Pons (tissue), 1 donor: ENCODE measurements around the gene SMG7.
"Not testable (repeated sequence)": the region's sequence is repeated elsewhere in the genome, so short reads cannot be mapped to it uniquely, and the experiment has no call there.

Experiments used
- DNase-seq: peaks from one replicate; pipeline ENCODE4 v3.0.0-alpha.2; 2016; ENCODE audit warnings: low spot score

The SMG7 gene, protein sequence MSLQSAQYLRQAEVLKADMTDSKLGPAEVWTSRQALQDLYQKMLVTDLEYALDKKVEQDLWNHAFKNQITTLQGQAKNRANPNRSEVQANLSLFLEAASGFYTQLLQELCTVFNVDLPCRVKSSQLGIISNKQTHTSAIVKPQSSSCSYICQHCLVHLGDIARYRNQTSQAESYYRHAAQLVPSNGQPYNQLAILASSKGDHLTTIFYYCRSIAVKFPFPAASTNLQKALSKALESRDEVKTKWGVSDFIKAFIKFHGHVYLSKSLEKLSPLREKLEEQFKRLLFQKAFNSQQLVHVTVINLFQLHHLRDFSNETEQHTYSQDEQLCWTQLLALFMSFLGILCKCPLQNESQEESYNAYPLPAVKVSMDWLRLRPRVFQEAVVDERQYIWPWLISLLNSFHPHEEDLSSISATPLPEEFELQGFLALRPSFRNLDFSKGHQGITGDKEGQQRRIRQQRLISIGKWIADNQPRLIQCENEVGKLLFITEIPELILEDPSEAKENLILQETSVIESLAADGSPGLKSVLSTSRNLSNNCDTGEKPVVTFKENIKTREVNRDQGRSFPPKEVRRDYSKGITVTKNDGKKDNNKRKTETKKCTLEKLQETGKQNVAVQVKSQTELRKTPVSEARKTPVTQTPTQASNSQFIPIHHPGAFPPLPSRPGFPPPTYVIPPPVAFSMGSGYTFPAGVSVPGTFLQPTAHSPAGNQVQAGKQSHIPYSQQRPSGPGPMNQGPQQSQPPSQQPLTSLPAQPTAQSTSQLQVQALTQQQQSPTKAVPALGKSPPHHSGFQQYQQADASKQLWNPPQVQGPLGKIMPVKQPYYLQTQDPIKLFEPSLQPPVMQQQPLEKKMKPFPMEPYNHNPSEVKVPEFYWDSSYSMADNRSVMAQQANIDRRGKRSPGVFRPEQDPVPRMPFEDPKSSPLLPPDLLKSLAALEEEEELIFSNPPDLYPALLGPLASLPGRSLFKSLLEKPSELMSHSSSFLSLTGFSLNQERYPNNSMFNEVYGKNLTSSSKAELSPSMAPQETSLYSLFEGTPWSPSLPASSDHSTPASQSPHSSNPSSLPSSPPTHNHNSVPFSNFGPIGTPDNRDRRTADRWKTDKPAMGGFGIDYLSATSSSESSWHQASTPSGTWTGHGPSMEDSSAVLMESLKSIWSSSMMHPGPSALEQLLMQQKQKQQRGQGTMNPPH

DNA sequence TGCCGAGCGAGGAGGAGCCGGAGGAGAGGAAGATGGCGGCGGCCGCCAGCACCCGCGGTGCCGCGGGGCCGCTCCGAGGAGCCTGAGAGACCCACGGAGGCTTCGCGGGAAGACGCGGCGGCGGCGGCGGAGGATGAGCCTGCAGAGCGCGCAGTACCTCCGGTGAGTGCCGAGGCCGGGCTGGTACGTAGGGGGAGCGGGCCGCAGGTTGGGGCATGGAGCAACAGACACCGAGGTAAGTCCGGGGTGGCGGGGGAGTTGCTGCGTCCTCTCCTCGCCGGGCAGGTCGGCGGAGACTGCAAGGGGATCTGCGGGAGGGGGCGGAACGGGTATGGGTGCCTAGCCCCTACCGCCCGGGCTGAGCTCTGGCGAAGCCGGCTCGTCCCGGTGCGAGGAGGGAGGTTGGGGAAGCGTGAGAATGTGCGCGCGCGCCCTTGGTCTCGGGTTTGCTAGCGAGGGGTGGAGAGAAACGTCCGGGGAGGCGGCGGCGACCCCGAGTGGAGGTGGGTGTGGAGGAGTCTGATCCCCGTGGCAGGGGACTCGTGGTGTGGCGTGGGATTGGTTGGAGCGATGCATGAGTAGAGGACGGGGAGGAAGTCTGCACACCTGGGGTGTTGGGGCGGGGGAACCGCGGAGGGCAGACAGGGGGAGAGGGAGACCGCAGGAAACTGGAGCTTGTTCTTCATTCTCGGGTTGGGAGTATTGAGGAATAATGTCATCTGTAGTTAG is at the start of gene SMG7:
Gene SMG7 (plus strand): TSS at position 12 of the 729 bp plus-strand sequence. CDS start 122 bp downstream, at position 134.
- peak; percentile 30 for DNase-seq

DNA sequence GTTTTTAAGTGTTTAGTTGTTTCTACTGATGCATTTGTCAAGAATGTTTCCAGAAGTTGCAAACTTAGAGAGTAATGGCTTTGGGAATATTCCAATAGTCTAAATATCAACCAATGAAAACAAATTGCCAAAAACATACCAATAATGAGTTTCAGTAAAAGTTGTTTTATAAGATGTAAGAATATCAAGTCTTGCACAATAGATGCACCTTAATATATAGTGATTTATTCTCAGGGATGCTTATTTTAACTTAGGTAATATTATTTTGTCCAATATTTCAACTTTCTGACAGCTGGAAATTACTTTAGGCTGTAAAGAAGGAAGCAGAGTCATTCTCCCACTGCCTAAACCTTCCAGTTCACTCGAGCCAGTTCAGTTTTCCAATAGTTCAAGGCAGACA is 48.8 kb upstream of the SMG7 start:
- no peak for DNase-seq

DNA sequence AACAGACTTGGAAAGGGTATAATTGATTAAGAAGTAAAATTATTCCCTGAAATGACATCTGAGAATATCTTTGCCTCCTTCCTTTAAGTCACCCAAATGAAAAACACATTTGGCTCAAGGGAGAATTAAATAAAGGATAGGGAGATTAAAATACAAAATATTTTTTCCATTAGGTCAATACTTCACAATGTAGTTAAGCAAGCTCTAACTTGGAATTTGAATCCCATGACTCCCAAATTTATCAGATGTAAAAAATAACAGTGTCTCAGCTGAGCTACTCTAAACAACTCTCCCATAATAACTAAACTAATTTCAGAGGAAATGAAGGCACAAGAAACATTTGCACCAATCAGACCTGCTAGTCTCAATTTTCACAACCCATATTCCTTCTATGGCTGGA is 47.6 kb upstream of the SMG7 start:
- DNase-seq, result no peak

DNA sequence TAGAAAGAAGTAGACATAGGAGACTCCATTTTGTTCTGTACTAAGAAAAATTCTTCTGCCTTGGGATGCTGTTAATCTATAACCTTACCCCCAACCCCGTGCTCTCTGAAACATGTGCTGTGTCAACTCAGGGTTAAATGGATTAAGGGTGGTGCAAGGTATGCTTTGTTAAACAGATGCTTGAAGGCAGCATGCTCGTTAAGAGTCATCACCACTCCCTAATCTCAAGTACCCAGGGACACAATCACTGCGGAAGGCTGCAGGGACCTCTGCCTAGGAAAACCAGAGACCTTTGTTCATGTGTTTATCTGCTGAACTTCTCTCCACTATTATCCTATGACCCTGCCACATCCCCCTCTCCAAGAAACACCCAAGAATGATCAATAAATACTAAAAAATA is 44.7 kb upstream of the SMG7 start:
- not testable (repeated sequence) for DNase-seq

DNA sequence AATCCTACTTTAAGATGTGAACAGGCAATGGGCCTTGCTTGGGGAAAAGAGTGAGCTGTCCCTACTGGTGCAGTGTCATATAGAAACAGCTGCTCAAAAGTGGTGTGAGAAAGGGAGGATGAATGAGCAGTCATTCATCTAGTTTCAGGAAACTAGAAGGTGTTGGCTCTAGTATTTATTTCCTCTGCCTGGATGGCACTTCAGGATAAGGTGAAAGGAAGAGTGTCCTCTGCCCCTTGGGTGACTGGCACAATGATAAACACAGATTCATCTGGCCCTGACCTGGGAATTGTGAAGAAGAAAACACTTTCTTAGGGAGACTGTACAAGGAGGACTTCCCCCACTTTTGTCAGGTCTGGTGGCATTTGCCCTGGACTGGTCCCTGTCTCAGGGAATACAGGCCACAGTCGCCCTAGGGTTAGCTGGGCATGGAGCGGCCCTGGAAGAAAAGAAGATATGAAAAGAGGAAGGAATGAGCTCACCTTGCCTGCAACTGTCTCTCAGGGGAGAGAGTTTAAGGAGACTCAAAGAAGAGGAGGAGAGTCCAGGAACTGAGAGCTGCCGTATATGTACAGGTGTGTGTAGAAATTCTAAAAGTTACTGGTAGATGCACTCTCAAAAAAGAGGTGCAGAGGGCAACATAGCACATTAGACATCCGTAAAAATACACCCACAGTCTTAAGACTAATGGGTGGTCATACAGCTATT is 40.3 kb upstream of the SMG7 start:
- no peak for DNase-seq

DNA sequence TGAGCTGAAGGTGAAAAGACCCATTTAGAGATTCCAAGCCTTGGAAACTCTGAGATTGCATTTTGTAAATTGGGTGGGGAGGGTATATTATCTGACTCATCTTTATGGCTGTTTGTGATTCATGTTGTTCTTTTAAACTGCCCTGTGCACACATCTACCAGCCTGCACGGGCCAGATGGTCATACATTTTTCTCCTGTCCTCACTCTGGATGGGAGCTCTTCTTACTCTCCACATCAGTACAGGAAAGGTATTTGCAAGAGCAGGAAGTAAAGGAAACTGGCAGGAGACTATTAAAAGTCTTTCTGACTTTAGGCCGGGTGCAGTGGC is 39.8 kb upstream of the SMG7 start:
- no peak for DNase-seq

DNA sequence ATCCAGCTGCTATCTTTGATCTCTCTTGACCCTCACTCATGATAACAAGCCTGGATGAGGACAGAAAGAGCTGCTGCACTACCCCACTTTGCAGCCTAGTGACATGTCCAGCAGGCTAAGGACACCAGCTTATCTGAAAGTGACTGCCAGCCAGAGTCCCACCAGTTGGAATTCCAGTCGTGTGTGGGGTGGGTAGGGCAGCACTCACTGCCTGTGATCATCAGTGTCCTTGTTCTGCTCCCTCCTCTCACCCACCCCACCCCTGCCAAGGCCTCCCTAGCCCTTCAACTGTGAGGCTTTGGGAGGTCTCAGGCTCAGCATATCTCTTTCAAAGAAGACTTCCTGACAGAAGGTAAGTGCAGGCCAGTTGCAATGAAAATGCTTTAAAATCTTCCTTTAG is 38.6 kb upstream of the SMG7 start:
- no peak for DNase-seq

DNA sequence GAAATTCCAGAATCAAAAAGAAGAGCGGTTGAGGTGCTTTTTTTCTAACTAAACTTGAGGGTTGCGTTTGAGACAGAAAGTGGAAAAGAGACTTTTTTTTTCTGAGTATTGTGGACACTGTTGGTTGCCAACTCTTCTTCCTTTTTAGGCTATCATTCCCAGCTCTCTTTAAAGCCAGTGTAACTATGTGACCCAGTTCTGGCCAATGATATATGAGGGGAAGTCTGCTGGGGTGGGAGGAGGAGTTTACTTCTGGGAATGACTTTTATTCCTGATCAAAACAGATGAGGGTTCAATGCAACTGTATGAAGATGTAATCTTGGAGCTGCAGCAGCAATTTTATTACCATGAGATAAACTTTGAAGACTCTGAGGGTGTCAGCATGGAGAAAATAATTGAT is 36.8 kb upstream of the SMG7 start:
- DNase-seq, result no peak

DNA sequence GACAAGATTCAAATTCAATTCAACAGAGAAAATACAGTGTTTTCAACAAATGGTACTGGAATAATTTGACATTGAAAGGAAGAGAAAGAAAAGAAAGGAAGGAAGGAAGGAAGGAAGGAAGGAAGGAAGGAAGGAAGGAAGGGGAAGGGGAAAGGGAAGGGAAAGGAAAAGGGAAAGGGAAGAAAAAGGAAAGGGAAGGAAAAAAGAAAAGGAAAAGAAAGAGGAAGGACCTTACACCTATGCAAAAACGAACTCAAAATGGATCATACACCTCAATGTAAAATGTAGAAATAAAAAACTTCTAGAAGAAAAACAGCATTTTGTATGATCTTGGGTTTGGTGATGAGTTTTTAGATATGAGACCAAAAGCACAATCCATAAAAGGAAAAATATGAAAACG is 34.2 kb upstream of the SMG7 start:
- no peak for DNase-seq

DNA sequence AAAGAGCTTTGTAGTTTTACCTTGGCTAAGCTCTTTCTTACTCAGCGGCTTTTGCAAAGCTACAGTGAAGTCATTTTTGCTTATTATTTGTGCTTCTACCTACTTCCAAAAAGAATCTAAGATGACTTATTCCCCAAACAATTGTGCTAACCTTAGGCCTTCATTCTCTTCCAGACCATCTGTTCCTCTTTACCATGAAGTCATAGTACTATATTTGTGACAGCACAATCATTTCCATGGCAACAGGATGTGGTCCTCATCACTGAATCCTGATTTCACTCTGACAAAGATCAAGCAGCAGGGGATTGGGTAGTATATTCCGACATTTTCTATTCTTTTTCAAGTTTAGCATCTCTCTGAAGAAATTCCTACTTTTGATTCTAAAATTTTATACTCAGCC is 29.3 kb upstream of the SMG7 start:
- no peak for DNase-seq

DNA sequence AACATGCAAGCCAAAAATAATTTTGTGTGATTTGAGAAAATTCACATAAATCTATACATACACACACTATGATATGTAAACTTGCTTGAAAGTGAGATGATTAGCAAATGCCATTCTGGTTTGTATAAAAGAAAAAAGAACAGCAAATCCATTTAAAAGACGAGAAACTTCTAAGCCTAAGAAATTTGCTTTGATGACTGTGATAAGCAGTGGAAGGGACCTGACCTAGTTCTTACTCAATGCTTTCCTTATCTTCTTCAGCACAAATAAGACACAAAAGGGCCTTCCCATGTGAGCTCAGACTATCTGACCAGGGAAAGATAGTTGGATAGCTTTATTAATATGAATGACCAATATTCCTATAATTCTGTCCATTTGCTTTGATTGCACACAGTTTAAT is 28.8 kb upstream of the SMG7 start:
- DNase-seq, result no peak

DNA sequence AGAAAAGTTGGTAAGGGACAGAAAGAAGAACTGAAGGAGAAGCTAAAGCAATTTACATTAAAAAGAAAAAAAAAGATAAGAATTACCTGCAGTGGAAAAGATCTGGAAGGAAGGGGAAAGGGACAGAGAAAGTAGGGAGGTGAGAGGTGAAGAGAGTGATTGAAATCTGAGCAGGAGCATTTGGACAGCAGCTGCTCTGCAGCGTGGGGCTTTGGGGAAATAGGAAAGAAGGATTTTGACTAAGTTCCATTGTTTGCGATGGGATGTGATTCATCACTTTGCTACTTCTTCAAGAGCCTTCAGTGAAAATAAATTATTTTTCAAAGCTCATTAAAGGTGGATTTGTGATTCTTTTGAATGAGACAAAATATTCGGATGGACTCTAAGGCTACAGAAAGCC is 28.1 kb upstream of the SMG7 start:
- no peak for DNase-seq

DNA sequence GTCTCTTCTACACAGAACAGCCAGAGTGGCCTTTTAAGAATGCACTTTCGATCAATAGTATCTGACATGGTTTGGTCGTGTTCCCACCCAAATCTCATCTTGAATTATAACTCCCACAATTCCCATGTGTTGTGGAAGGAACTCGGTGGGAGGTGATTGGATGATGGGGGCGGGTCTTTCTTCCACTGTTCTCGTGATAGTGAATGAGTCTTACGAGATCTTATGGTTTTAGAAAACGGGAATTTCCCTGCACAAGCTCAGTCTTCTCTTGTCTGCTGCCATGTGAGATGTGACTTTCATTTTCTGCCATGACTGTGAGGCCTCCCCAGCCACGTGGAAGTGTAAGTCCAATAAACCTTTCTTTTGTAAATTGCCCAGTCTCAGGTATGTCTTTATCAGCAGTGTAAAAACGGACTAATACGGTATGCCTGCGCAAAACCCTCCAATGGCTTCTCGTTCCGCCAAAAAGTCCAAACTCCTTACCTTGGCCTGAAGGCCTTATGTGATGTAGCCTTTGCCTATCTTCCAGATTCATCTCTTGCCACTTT is 23.0 kb upstream of the SMG7 start:
- DNase-seq, result no peak

DNA sequence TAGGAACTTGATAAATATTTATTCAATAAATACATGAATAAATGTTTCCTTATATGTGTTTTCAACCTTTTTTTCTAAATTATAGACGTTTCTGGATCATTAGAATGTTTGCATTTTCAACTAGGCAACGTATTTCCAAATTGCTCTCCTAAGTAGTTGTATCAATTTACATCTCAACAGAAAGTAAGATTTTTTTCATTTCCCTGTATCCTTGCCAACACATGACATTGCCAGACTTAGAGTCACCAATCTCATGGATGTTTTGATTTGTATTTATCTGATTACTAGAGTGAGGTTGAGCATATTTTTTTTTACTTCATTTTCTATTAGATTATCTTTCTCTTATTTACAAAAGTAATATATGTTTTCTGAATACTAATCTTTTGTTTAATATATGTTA is 22.2 kb upstream of the SMG7 start:
- no peak for DNase-seq

DNA sequence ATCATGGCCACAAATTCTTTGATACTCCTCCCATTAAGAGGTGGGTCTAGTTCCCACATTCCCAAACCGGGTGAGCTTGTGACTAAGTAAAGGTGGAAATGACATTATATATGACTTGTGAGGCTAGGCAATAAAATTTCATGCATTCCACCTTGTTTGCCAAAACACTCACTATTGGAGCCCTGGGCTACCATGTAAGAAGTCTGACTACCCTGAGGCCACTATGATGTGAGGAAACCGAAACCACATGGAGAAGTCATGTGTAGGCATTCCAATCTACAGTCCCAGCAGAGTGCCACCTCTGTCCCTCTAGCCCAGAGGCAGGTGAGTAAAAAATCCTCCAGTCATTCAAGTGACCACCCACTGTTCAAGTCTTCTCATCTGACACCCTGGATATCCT is 17.9 kb upstream of the SMG7 start:
- no peak for DNase-seq

DNA sequence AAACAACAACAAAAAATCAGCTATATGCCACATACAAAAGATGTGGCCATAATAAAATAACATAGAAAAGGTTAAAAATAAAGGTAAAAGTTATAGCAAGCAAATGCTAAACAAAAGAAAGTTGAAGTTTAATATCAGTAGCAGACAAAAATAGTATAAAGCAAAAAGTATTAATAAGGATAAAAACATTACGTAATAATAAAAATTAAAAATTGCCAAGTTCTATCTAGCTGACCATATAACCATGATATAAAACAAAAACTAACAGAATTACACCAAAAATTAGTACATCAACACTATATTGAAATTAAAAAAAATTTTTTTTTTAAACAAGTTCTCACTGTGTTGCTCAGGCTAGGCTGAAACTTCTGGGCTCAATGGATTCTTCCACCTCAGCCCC is 15.5 kb upstream of the SMG7 start:
- no peak for DNase-seq

DNA sequence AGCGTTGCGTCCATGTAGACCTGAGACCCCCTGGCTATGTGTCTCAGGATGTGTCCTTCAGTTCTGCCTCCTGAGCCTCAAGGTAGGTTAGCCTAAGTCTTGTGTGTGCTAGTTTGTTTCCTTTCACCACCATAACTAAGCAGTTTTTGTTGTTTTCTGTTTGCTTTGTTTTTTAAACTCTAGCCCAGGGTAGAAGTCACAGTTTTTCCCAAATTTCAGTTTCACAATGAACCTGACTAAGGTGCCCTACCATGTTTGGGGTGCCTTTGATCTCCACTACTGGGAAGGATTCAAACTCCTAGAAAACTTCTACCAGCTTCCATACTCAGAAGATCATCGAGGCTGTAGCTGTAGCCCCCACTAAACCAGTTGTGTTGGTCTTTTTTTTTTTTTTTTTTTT is 14.8 kb upstream of the SMG7 start:
- DNase-seq, result no peak

DNA sequence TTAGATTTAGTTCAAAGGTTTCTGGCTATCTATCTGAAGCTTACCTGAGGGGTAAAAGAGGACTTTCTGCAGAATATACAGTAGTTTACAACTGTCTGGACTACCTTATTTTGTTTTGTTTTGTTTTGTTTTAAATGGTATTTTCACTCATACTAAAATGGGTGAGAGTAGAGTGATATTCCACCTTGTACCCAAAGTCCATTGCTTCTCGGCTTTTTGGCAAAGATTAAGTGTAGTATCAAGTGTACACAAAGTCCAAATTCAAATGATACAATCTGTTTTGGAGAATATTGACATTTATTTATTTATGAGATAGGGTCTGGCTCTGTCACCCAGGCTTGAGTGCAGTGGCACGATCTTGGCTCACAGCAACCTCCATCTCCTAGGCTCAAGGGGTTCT is 11.7 kb upstream of the SMG7 start:
- no peak for DNase-seq

DNA sequence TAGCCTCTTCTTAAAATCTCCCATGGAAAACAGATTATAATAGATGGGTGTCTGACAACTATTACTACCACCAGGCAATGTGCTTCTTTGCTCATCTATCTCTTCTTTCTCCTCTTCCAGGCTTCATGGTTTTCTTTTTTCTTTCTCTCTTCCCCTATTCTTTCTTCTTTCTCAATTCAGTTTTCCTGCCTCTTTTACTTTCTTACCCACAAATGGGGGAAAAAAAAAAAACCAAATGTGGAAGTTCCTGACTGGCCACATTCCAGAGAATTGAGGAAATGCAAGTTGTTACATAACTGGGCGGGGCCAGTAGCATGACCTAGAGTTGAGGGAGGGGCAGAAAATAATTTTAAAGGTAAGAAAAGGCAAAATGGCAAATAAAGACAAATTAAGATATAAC is 10.9 kb upstream of the SMG7 start:
- peak; percentile 35 for DNase-seq

DNA sequence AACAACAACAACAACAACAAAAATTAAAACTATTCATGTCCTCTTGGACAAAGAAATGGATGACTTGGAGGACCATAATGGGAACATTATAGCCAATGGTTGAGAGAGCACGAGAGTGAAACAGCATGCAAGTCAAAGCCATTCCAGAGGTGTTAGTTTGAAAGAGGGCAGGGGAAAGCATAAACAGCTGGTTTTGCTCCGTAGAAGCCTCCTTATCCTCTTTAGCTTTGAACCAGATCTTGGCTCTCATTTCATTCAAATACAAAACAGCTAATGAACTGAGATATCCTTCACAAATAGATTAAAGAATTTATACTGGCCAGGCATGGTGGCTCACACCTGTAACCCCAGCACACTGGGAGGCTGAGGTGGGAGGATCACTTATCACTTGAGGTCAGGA is 8.7 kb upstream of the SMG7 start:
- no peak for DNase-seq

DNA sequence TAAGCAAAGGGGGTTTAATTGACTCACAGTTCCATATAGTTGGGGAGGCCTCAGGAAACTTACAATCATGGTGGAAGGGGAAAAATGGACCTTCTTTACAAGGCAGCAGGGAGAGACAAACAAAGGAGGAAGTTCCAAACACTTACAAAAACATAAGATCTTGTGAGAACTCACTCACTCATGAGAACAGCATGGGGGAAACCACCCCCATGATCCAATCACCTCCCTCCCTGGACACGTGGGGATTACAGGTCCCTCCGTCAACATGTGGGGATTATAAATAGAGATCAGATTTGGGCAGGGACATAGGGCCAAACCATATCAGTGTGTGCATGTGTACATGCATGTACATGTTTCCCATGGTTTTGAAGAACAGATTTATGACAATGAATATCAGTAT is 5.5 kb upstream of the SMG7 start:
- DNase-seq, result no peak
